HL-60 (cell line): ENCODE measurements around the gene BDNF.

Experiments used
- GABPA ChIP-seq: IDR thresholded peaks from 2 replicates; pipeline ENCODE4 v1.6.1; 2012; ENCODE audit warnings: low read depth
- POLR2AphosphoS5 ChIP-seq: IDR thresholded peaks from 2 replicates; pipeline ENCODE4 v1.6.1; 2012; ENCODE audit warnings: low read depth
- REST ChIP-seq: IDR thresholded peaks from 2 replicates; pipeline ENCODE4 v1.6.1; 2012; ENCODE audit warnings: low read depth; ENCODE audit not compliant: insufficient replicate concordance
- TF ChIP-seq, protein P1 (sequence below): IDR thresholded peaks from one replicate; pipeline ENCODE4 v1.5.1; 2011; ENCODE audit warnings: low read length, control low read depth, inconsistent platforms; ENCODE audit not compliant: insufficient read depth

GRCh38 chr11:27626938-27627586 lies 73.2 kb downstream of the BDNF start:
- TF ChIP-seq, protein P1, sequence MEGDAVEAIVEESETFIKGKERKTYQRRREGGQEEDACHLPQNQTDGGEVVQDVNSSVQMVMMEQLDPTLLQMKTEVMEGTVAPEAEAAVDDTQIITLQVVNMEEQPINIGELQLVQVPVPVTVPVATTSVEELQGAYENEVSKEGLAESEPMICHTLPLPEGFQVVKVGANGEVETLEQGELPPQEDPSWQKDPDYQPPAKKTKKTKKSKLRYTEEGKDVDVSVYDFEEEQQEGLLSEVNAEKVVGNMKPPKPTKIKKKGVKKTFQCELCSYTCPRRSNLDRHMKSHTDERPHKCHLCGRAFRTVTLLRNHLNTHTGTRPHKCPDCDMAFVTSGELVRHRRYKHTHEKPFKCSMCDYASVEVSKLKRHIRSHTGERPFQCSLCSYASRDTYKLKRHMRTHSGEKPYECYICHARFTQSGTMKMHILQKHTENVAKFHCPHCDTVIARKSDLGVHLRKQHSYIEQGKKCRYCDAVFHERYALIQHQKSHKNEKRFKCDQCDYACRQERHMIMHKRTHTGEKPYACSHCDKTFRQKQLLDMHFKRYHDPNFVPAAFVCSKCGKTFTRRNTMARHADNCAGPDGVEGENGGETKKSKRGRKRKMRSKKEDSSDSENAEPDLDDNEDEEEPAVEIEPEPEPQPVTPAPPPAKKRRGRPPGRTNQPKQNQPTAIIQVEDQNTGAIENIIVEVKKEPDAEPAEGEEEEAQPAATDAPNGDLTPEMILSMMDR, result no peak
- TF ChIP-seq POLR2AphosphoS5, result no peak
- no peak for TF ChIP-seq GABPA
- TF ChIP-seq REST, result no peak
